ENCODE data around the gene PTPRN2. TPM values are rescaled to one million over a fixed set of nuclear protein-coding genes. Genes with fewer than 3 reads are reported as not detected.
"Not testable (repeated sequence)": the region's sequence is repeated elsewhere in the genome, so short reads cannot be mapped to it uniquely, and the experiment has no call there.

Gene PTPRN2
- total RNA-seq, 1 experiment from 2014 or later: 2.9 TPM

- DNase-seq (ENCODE audit: extremely low read depth, low read depth): no peak
Measured at GRCh38 chr7:157793973-157794745, 793.5 kb downstream of the PTPRN2 start.

- DNase-seq (ENCODE audit: extremely low read depth, low read depth): no peak
Measured at GRCh38 chr7:157793087-157793353, 794.6 kb downstream of the PTPRN2 start.

GRCh38 chr7:157792241-157793086 lies 795.2 kb downstream of the PTPRN2 start:
- DNase-seq (ENCODE audit: extremely low read depth, low read depth): no peak

- no peak for DNase-seq (ENCODE audit: extremely low read depth, low read depth)
Measured at GRCh38 chr7:157791666-157792065, 796.0 kb downstream of the PTPRN2 start.

- DNase-seq (ENCODE audit: extremely low read depth, low read depth): no peak
Measured at GRCh38 chr7:157791261-157791660, 796.4 kb downstream of the PTPRN2 start.

GRCh38 chr7:157789942-157790341 lies 797.7 kb downstream of the PTPRN2 start:
- no peak for DNase-seq (ENCODE audit: extremely low read depth, low read depth)

- no peak for DNase-seq (ENCODE audit: extremely low read depth, low read depth)
Measured at GRCh38 chr7:157789094-157789493, 798.5 kb downstream of the PTPRN2 start.

GRCh38 chr7:157788573-157788972 lies 799.0 kb downstream of the PTPRN2 start:
- DNase-seq (ENCODE audit: extremely low read depth, low read depth): no peak

GRCh38 chr7:157787275-157787701 lies 800.3 kb downstream of the PTPRN2 start:
- no peak for DNase-seq (ENCODE audit: extremely low read depth, low read depth)

- DNase-seq (ENCODE audit: extremely low read depth, low read depth): no peak
Measured at GRCh38 chr7:157786375-157787274, 801.0 kb downstream of the PTPRN2 start.

GRCh38 chr7:157785486-157786186 lies 802.0 kb downstream of the PTPRN2 start:
- no peak for DNase-seq (ENCODE audit: extremely low read depth, low read depth)

- DNase-seq (ENCODE audit: extremely low read depth, low read depth): no peak
Measured at GRCh38 chr7:157784979-157785441, 802.6 kb downstream of the PTPRN2 start.

GRCh38 chr7:157784041-157784835 lies 803.4 kb downstream of the PTPRN2 start:
- DNase-seq (ENCODE audit: extremely low read depth, low read depth): no peak

GRCh38 chr7:157782041-157782440 lies 805.6 kb downstream of the PTPRN2 start:
- no peak for DNase-seq (ENCODE audit: extremely low read depth, low read depth)

GRCh38 chr7:157780721-157781120 lies 806.9 kb downstream of the PTPRN2 start:
- DNase-seq (ENCODE audit: extremely low read depth, low read depth): no peak

GRCh38 chr7:157780312-157780711 lies 807.3 kb downstream of the PTPRN2 start:
- DNase-seq (ENCODE audit: extremely low read depth, low read depth): no peak

- DNase-seq (ENCODE audit: extremely low read depth, low read depth): no peak
Measured at GRCh38 chr7:157779206-157779605, 808.4 kb downstream of the PTPRN2 start.

GRCh38 chr7:157777194-157777762 lies 810.3 kb downstream of the PTPRN2 start:
- DNase-seq (ENCODE audit: extremely low read depth, low read depth): not testable (repeated sequence)

Measured in NCI-H460 (cell line).